GM12873 (cell line): ENCODE measurements around the gene NPR2.

Source experiments
- CTCF ChIP-seq: IDR thresholded peaks from 2 replicates; pipeline ENCODE4 v1.5.1; 2012; ENCODE audit warnings: low read depth, mild to moderate bottlenecking, moderate library complexity, low read length, control low read depth; ENCODE audit not compliant: insufficient read depth; ENCODE audit errors: missing control alignments

NPR2 gene

DNA sequence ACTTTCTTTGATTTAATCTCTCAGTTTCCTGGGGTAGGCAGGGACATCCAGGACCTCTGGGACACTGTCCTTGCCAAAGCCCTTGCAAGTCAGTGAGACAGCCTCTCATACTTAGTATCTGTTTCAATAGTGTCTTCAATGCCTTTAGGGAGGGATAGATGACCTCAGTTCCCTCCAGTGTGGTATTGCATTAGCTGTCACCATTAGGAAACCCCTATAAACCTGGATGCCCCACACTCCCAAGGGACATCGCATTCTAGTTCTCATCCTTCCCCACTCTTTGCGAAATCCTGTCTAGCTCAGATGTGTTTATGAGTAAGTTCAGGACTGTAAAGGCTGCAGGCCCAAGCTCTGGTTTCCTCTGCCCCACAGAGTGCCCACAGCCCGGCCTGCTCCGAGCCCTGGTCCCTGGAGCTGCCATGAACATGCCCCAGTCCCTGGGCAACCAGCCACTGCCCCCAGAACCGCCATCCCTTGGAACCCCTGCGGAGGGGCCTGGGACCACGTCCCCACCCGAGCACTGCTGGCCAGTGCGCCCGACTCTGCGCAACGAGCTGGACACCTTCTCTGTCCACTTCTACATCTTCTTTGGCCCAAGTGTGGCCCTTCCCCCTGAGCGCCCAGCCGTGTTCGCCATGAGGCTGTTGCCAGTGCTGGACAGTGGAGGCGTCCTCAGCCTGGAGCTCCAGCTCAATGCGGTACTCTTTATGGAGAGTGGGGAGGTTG, 50.8 kb downstream of the NPR2 start:
- no peak for TF ChIP-seq CTCF

- TF ChIP-seq CTCF: no peak
These were observed 51.4 kb downstream of the NPR2 start for GRCh38 chr9:35842795-35843194.

- no peak for TF ChIP-seq CTCF
These were observed 53.4 kb downstream of the NPR2 start for GRCh38 chr9:35844628-35845270.

GRCh38 chr9:35845824-35846771, 54.7 kb downstream of the NPR2 start:
- no peak for TF ChIP-seq CTCF

DNA sequence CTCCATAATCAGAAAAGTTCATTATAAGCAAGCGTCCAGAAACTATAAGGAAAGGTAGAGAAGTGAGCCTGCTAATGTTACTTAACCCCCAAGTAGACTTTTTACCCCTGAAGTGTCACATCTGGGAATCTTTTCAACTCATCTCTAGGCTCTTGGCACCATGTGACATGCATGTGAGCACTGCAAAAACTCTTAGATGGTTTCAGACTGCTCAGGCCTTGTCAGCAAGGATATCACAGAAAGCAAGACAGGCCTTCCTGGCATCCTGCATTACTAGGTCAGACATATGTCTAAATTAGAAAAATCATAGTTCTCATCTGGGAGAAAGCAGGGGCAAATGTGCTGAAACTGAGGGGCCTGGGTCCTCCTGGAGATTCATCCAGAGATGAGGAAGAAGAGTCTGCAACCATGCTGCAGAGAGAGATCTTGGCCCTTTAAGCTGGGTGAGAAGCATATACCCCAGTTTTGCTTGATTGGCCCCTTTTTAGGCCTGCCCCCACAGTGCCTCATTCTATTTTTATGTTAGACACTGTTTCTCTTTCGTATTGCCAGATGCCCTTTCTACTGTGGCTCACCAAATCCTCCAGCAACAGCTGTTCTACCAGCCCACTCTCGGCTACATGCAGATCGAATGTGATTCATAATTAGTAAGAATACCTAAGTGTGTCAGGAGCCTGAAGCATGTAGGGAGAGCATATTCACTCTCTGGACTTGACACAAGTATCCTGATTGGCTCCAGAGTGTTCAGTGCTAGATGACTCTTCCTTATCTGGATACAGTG, 56.6 kb downstream of the NPR2 start:
- no peak for TF ChIP-seq CTCF

DNA sequence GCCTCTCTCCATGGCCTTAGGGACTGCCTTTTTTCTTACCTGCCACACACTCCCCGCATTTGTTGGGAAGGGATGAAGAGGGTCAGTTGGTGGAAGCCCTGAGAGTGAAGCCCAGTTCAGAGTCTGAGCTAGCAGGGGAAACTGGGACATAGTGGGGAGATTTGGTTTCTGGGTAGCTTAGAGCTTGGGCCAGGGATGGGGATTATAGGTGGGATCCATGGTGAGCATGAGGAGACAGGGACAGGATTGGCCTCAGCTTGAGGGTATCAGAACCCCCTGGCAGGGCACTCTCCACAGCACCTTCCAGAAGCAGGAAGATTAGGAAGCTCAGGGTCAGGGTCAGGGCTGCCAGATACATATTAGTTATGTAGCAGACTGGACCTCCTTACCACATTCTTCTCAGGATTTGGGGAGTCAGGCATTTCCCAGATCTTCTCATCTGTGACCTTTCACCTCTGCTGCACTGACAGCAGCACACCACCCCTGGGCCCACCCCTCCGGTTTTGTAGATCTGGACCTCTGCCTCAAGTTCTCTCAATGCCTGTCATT, 61.0 kb downstream of the NPR2 start:
- TF ChIP-seq CTCF: no peak
